Neuronal stem cell (in vitro differentiated cells): Measurements from ENCODE around the gene CTTNBP2.

ENCODE experiments used
- DNase-seq: peaks from one replicate; pipeline ENCODE4 v3.0.0-alpha.2; 2013; ENCODE audit warnings: low spot score
- H2AFZ ChIP-seq: one replicate; pipeline ENCODE4 v1.6.1; 2013; ENCODE audit warnings: mild to moderate bottlenecking, low read length, inconsistent platforms
- H2AK5ac ChIP-seq: 2 replicates; pipeline ENCODE4 v1.6.1; 2013; ENCODE audit warnings: low read depth, mild to moderate bottlenecking, inconsistent platforms, low read length, moderate library complexity, mixed read lengths
- H2BK120ac ChIP-seq: 2 replicates; pipeline ENCODE4 v1.6.1; 2013; ENCODE audit warnings: low read depth, mild to moderate bottlenecking, inconsistent platforms, low read length, moderate library complexity, mixed read lengths
- H2BK12ac ChIP-seq: one replicate; pipeline ENCODE4 v1.6.1; 2013; ENCODE audit warnings: low read length, inconsistent platforms
- H2BK15ac ChIP-seq: 2 replicates; pipeline ENCODE4 v1.6.1; 2013; ENCODE audit warnings: mild to moderate bottlenecking, low read length, inconsistent platforms, mixed read lengths
- H2BK5ac ChIP-seq: one replicate; pipeline ENCODE4 v1.6.1; 2013; ENCODE audit warnings: inconsistent platforms, mild to moderate bottlenecking, low read length, moderate library complexity
- H3K14ac ChIP-seq: one replicate; pipeline ENCODE4 v1.6.1; 2013; ENCODE audit warnings: low read length, inconsistent platforms
- H3K18ac ChIP-seq: 2 replicates; pipeline ENCODE4 v1.6.1; 2013; ENCODE audit warnings: low read length, inconsistent platforms
- H3K23ac ChIP-seq: 2 replicates; pipeline ENCODE4 v1.6.1; 2013; ENCODE audit warnings: low read depth, mild to moderate bottlenecking, mixed read lengths, low read length, inconsistent platforms; ENCODE audit not compliant: poor library complexity
- H3K27ac ChIP-seq: replicated peaks from 3 replicates; pipeline ENCODE4 v1.5.1; 2013; ENCODE audit warnings: low read length, inconsistent platforms
- H3K27me3 ChIP-seq, 3 experiments: 2 replicates each; pipeline ENCODE4 v1.6.1; 2013; ENCODE audit warnings: low read length in 3 of 3, mild to moderate bottlenecking in 2 of 3, inconsistent platforms in 1 of 3, low read depth in 1 of 3, mixed read lengths in 1 of 3, moderate library complexity in 1 of 3; ENCODE audit not compliant: control insufficient read depth in 3 of 3, insufficient read depth in 3 of 3
- H3K36me3 ChIP-seq, 2 donors: replicated peaks in 1 of 2; 2 replicates each; pipeline ENCODE4 v1.6.1; 2013; ENCODE audit warnings: low read length in 2 of 2; ENCODE audit not compliant: control insufficient read depth in 2 of 2, insufficient read depth in 2 of 2
- H3K4ac ChIP-seq: 2 replicates; pipeline ENCODE4 v1.6.1; 2013; ENCODE audit warnings: inconsistent platforms, mild to moderate bottlenecking, low read length, moderate library complexity
- H3K4me1 ChIP-seq, 2 donors: 1 replicate in 1 of 2; 2 replicates in 1 of 2; pipeline ENCODE4 v1.6.1; 2013; ENCODE audit warnings: low read length in 2 of 2, low read depth in 1 of 2; ENCODE audit not compliant: control insufficient read depth in 2 of 2, insufficient read depth in 1 of 2
- H3K4me2 ChIP-seq: one replicate; pipeline ENCODE4 v1.6.1; 2013; ENCODE audit warnings: mild to moderate bottlenecking, low read length, inconsistent platforms; ENCODE audit not compliant: insufficient read depth, poor library complexity, severe bottlenecking
- H3K4me3 ChIP-seq, 2 donors: 2 replicates each; pipeline ENCODE4 v1.5.1; 2013; ENCODE audit warnings: low read length in 2 of 2, mild to moderate bottlenecking in 2 of 2, inconsistent platforms in 1 of 2, moderate library complexity in 1 of 2
- H3K79me1 ChIP-seq: one replicate; pipeline ENCODE4 v1.6.1; 2013; ENCODE audit warnings: low read depth, mild to moderate bottlenecking, inconsistent platforms, low read length, moderate library complexity
- H3K9ac ChIP-seq: one replicate; pipeline ENCODE4 v1.6.1; 2013; ENCODE audit warnings: mild to moderate bottlenecking, low read depth, low read length, inconsistent platforms; ENCODE audit not compliant: poor library complexity
- H3K9me3 ChIP-seq, 2 donors: replicated peaks in 1 of 2; 2 replicates each; pipeline versions ENCODE3 to v1.6.1; 2013; ENCODE audit warnings: low read length in 2 of 2, mild to moderate bottlenecking in 2 of 2, inconsistent platforms in 1 of 2, low read depth in 1 of 2, mixed read lengths in 1 of 2, moderate library complexity in 1 of 2; ENCODE audit not compliant: control insufficient read depth in 2 of 2, insufficient read depth in 1 of 2
- H4K8ac ChIP-seq: one replicate; pipeline ENCODE4 v1.6.1; 2013; ENCODE audit warnings: low read depth, mild to moderate bottlenecking, inconsistent platforms, low read length, moderate library complexity
- H4K91ac ChIP-seq: one replicate; pipeline ENCODE4 v1.6.1; 2013; ENCODE audit warnings: low read length, low read depth, mild to moderate bottlenecking, inconsistent platforms; ENCODE audit not compliant: poor library complexity
- WGBS, 2 donors: extraction: QIAGEN DNeasy Blood & Tissue Kit; methylation state at CpG; one replicate each; pipeline ENCODE4 v1.1.7; 2013; ENCODE audit warnings: missing lambda C conversion rate in 2 of 2, mixed read lengths in 1 of 2; ENCODE audit not compliant: insufficient read length in 2 of 2, insufficient replicate concordance in 1 of 2; ENCODE audit errors: extremely low coverage in 2 of 2; 5-methylcytosine and 5-hydroxymethylcytosine counted together

Gene CTTNBP2

DNA sequence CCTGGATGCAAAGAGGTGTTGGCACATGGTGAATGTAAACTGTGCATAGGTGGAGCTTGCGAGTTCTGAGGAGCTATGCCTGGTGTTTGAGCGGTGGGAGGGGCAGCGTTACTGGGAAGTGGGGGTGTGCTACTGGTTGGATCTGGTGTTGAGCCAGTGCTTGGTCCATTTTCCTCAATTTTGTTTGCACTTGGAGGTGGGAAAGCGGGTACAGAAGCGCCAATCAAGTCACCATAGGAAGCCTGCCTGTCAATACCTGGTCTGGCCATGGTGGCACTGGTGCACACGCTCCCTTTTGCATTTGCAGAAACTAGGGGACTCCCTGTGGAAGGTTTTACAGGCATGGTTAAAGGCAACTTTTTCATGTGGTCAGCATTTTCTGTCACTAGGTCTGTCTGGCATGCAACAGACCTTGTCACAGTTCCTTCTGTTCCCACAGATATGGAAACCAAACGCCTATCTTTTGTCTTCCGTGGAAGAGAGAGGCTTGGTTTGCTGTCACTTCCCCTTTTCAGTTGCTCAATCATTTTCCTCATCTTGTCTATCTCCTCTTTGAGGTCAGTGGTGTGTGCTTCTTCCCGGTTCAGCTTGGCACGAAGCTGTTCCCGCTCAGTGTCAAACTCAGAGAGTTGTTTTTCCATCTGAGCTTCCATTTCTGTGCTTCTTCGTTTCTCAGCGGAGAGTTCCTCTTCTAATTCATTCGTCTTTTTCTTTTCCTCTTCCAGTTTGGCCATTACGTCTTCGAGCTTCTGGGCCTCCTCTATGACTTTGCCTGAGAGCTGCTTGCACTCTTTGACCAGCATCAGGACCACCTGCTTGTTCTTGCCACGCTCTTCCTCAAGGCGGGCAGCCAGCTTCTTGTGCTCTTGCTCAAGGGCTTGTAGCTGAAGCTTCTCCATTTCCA, 81.1 kb downstream of the CTTNBP2 start:
- H3K18ac ChIP-seq = no peak overlapping the region
- DNase-seq = no peak

DNA sequence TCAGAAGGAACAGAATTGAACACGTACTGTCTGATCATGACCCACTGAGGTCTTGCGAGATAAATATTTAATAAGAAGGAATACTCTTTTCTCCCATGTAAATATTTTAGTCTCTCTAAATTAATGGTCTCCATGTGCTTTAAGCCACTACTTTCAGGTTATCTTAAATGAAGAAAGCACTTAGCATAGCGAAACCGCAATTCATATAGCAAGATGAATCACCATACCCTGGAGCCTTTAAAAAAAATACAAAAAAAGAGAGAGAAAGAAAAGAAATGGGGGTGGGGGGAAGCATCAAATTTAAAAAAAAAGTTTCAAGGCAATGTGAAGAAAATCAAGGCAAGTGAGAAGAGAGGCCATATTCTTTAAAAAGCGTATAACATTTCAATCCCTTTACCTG, 82.5 kb downstream of the CTTNBP2 start:
- Histone ChIP-seq H2AFZ (no peak overlapping the region), H3K4me1 (peaks cover 0 to 10% of the 10 kb centered on the region in 2 donors), H4K91ac (no peak overlapping the region), H2BK15ac (no peak overlapping the region), H3K36me3 (peaks cover 0 to 6% of the 10 kb centered on the region in 2 donors), H3K4me2 (no peak overlapping the region), H3K27me3 (no peaks in the 10 kb centered on the region), H3K18ac (no peak overlapping the region), H3K14ac (no peak overlapping the region), H2BK120ac (no peak overlapping the region), H3K4ac (no peak overlapping the region), H3K79me1 (peaks cover 2% of the 10 kb centered on the region), H2BK12ac (no peak overlapping the region), H4K8ac (no peak overlapping the region), H3K4me3 (no peak overlapping the region), H3K9ac (no peak overlapping the region), H2BK5ac (no peak overlapping the region), H2AK5ac (no peak overlapping the region), H3K9me3 (no peaks in the 10 kb centered on the region), H3K27ac (no peak overlapping the region), H3K23ac (no peak overlapping the region)
- no peak for DNase-seq
- WGBS, 2 donors = no CpG with 5 or more reads among the region's 5 CpGs

More for the DNA sequence above, 81.1 kb downstream of the CTTNBP2 start:
- Histone ChIP-seq H2BK120ac (no peak overlapping the region), H4K91ac (no peak overlapping the region), H3K14ac (no peak overlapping the region), H3K27ac (no peak overlapping the region), H2AK5ac (no peak overlapping the region), H2BK15ac (no peak overlapping the region), H4K8ac (no peak overlapping the region), H2BK12ac (no peak overlapping the region), H3K27me3 (no peaks in the 10 kb centered on the region), H3K4me2 (no peak overlapping the region), H3K9ac (no peak overlapping the region), H3K9me3 (no peaks in the 10 kb centered on the region), H3K4me1 (peaks cover 0 to 10% of the 10 kb centered on the region in 2 donors), H3K23ac (no peak overlapping the region), H2AFZ (no peak overlapping the region), H3K79me1 (peaks cover 4% of the 10 kb centered on the region), H3K36me3 (peaks cover 0 to 6% of the 10 kb centered on the region in 2 donors), H2BK5ac (no peak overlapping the region), H3K4ac (no peak overlapping the region), H3K4me3 (no peak overlapping the region)
- WGBS, 2 donors = no CpG with 5 or more reads among the region's 18 CpGs

DNA sequence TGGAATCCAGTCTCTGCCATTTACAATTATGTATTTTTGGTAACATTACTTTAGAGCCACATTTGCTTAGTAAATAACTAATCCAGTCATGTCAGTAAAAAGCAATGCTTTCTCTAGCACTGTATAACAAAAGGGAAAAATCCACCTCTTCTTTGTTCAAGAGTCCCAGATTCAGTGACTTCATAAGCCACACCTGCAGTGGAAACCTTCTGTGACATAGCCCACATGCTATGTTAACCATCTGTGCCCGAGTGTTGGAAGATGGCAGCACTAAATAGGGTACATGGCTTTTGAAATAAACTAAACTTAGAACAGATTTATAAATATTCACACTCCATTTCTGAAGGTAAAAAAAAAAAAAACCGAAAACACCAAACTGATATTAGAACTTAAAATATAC, 83.0 kb downstream of the CTTNBP2 start:
- H3K4me3 ChIP-seq = no peak overlapping the region
- H3K36me3 ChIP-seq = peaks cover 0 to 6% of the 10 kb centered on the region in 2 donors
- H3K23ac ChIP-seq = no peak overlapping the region
- H3K9ac ChIP-seq = no peak overlapping the region
- peaks cover 0 to 10% of the 10 kb centered on the region in 2 donors for H3K4me1 ChIP-seq
- no peak overlapping the region for H2BK12ac ChIP-seq
- H3K14ac ChIP-seq = no peak overlapping the region
- H3K27me3 ChIP-seq = no peaks in the 10 kb centered on the region
- no peak overlapping the region for H3K27ac ChIP-seq
- H2BK5ac ChIP-seq = no peak overlapping the region
- no CpG with 5 or more reads among the region's 2 CpGs for WGBS, 2 donors
- no peak overlapping the region for H2AK5ac ChIP-seq
- H3K9me3 ChIP-seq = no peaks in the 10 kb centered on the region
- DNase-seq = no peak
- H3K4ac ChIP-seq = no peak overlapping the region
- H2BK120ac ChIP-seq = no peak overlapping the region
- no peak overlapping the region for H3K4me2 ChIP-seq
- H3K79me1 ChIP-seq = peaks cover 2% of the 10 kb centered on the region
- H3K18ac ChIP-seq = no peak overlapping the region
- H4K8ac ChIP-seq = no peak overlapping the region
- no peak overlapping the region for H4K91ac ChIP-seq
- H2BK15ac ChIP-seq = no peak overlapping the region
- no peak overlapping the region for H2AFZ ChIP-seq

DNA sequence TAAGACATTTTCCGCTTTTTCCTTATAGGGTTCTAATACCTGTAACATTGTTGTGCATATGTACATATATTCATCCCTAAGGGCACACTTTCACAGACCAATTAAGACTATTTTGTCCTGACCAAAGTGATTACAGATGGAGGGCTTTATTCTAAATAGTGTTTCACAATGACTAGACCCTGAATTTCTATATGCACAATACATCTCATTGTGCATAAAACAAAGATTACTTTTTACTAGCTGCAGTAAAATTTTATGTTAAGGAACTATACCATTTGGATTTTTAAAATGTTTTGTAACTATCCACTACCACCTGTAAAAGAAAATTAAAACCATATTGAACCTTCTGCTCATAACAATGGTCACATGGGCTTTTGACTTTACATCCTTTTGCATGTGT, 87.8 kb downstream of the CTTNBP2 start:
- no peak overlapping the region for H3K23ac ChIP-seq
- no peak overlapping the region for H2BK120ac ChIP-seq
- H3K9me3 ChIP-seq = no peaks in the 10 kb centered on the region
- H3K4me2 ChIP-seq = no peak overlapping the region
- no peak overlapping the region for H2BK12ac ChIP-seq
- H3K27ac ChIP-seq = no peak overlapping the region
- no CpG with 5 or more reads among the region's 1 CpG for WGBS, 2 donors
- peaks cover 2% of the 10 kb centered on the region for H3K79me1 ChIP-seq
- no peak for DNase-seq
- H4K8ac ChIP-seq = no peak overlapping the region
- H3K4me3 ChIP-seq = no peak overlapping the region
- H2AFZ ChIP-seq = no peak overlapping the region
- H3K4ac ChIP-seq = no peak overlapping the region
- peaks cover 0 to 4% of the 10 kb centered on the region in 2 donors for H3K36me3 ChIP-seq
- no peak overlapping the region for H3K9ac ChIP-seq
- peaks cover 0 to 3% of the 10 kb centered on the region in 2 donors for H3K4me1 ChIP-seq
- no peak overlapping the region for H4K91ac ChIP-seq
- H3K27me3 ChIP-seq = no peaks in the 10 kb centered on the region
- no peak overlapping the region for H3K14ac ChIP-seq
- H2BK15ac ChIP-seq = no peak overlapping the region
- H2AK5ac ChIP-seq = no peak overlapping the region
- H3K18ac ChIP-seq = no peak overlapping the region
- no peak overlapping the region for H2BK5ac ChIP-seq
